ENCODE data around the gene GGT1.
"Not testable (repeated sequence)": the region's sequence is repeated elsewhere in the genome, so short reads cannot be mapped to it uniquely, and the experiment has no call there.

Gene GGT1

DNA sequence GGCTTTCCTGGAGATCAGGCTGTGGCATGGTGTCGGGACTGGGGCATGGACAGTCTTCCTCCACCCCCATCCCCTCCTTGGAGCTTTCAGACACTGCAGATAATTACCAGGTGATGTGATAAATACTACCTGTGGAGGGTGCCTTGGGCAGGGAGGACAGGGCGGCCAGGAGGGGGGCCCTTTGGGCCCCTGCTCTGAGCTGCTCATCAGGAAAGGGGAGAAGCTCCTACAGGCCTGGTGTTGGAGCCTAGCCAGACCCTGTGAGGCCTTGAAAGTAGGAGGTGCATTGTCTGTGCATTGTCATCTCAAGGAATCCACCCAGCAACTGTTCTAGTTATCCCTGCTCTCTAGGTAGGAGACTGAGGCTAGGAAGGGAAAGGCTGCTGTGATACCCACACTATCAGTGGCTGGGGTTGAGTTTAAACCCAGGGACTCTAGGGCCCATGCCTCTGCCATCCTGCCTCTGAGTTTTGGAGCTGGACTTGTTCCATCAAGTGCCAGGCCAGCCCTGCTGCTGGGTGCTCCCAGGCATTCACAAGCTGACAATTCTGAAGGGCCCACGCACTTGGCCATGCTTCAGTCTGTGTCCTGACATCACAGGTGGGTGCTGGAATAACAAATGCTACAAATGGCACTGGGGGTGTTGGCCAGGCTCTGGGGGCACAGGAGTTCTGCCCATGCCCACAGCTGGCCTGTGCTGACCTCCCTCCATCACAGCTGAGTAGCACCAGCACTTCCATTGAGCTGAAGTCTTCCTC, 2.9 kb upstream of the GGT1 start:
- DNase-seq (ENCODE audit: low spot score): not testable (repeated sequence)

DNA sequence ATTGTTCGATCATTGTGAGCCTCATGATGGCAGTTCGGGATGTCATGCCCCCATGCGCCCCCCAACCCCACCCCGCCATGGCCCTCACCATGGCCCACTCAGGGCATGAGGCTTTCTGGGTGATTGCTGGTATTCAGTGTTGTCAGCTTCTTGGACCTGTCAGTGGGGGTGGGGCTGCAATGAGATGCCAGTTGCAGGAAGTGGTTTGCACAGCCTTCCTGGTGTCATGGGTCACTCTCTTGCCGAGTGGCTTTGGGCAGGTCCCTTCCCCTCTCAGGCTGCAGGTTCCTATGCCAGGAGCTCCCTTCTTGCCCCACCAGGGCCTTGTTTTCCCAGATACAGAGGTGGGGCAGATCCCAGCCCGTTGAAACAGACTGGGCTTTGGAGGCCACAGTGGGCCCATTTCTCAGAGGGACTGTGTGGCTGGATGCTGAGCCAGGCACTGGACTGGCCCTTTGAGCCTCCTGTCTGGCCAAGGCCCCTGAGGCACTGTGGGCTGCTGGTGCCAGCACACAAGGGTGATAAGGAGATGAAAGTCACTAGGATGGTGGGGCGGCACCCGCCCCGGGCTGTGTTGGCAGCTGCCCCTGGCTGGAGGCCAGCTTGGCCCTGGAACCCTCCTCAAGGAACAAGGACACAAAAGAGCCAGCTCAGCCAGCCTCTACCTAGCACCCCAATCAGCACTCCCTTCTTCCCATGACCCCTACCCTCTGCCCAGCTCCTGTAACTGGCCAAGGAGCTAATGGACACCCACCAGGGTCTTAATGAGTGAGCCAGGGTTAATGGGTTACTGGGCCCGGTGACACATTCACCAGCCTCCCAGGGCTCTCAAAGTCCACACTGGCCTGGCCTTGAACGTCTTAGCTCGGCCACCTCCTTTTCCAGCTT, 1.5 kb upstream of the GGT1 start:
- no peak for DNase-seq (ENCODE audit: low spot score)

DNA sequence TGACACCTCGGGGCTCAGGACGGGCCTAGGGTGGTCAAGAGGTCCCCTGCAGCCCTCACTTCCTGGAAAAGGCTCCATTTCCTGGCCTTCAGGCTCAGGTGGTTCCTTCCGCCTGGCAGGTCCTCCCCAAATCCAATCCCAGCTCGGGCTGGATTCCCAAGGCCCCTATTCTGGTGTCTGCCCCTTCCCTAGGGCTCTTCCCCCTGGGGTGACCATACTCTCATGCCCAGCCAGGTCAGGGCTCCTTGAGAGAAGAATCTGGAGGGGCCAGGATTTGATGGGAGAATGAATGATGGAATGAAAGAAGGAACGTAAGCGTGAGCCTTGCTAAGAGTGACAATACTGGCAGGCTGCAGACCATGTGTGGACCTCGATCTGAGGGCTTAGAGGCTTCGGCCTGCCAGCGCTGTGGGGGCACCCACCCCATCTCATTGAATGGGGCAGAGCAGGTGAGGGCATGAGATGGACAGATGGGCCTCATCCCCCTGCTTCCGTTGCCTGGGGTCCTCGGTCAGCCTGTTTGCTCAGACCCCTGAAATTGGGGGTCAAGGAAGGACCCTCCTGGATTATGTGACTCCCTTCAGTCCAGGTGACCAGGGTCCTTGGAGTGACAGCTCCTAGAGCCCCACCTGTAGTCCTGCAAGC, 766 bp upstream of the GGT1 start:
- DNase-seq (ENCODE audit: low spot score): not testable (repeated sequence)

DNA sequence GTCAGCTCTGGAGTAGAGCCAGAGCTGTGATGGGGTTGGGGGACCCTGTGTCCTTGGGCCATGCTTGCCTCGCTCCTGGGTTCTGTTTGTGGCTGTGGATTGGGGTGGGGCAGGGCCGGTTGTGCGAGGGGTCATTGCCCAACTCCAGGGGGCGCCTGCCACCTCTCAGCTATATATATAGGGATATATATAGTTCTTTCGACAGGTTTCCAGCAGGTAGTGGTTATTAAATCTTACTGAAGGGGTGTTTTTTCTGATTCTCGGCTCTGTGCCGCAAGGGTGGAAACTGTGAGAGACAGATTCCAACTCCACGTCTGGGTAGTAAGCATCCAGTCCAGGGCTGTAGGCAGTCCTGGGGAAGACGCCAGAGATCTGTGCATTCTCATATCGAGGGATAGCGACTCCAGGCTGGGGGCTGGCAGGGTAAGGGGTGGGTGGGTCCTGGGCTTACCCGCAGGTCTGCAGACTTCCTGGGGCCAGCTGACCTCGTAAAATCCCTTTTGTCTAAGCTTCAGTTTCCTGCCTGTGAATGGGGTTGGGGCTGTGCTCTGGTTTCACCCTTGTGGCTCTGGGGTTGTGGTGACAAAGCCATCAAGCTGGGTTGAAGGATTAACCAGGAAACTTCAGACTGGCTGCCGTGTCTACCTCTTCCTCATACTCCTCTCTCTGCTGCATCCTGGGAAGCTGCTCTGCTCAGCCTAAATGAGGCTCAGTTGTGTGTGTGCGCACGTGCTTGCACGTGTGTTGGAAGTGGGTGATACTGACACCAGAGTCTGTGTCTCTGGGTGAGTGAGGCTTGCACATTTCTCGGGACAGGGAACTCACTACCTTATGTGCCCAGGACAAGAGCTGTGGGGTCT, 1.0 kb downstream of the GGT1 start:
- DNase-seq (ENCODE audit: low spot score): peak; percentile 7

DNA sequence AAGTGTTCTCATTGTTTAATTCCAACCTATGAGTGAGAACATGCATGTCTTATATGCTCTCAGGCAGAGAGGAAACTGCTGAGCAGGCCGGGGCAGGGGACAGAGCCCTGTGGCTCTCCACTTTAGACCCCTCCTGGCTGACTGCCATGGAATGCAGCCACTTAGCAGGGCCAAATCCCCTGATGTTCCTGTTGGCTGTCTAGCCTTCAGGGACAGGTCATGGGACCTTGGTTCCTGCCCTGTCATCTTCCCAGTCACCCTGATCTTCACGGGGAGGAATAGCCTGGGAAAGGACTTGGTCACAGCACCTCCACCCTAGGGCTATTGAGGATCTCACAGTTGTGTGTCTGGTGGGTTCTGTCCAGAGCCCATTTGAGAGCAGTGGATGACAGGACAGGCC, 3.3 kb downstream of the GGT1 start:
- DNase-seq (ENCODE audit: low spot score): not testable (repeated sequence)

DNA sequence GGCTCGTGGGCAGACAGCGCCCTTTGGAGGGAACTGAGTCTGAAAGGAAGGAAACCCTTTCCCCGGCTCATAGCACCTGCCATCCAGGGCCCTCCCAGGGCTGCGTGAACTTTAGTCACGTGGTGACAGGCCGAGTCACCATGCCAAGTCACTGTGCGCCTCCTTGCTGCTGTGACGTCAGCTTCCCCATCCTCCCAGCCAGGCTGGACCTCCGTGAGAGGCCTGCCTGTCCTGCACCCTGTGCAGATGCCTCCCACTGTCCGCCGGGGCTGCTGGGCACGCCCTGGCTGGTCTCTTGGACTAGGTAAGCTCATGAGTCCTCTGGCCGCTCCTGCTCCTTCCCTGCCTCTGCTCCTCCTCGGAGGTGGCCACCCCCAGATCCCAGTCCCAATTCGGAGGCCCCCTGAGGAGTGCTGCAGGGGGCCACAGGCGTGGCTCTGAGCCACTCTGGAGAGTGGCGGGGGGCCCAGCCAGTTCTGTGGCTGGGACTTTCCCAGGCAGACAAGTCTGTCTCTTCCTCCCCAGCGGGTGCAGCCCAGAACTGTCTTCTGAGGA, 4.5 kb downstream of the GGT1 start:
- peak; percentile 67 for DNase-seq (ENCODE audit: low spot score)

DNA sequence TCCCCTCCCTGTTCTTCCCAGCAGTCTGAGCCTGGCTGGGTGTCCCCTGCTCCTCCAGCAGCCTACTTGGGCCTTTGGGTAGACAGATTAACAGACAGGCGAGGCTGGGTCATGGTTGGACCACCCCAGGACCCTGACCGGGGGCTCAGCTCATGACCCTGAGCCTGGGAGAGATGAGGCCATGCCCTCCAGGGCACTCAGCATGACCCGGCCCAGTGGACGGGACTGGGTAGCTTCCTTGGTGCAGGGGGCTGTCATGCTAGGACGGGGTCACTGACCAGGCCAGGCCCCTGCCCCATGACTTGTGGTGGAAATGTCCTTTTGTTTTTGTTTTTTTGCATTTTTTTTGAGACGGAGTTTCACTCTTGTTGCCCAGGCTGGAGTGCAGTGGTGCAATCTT, 5.3 kb downstream of the GGT1 start:
- DNase-seq (ENCODE audit: low spot score): not testable (repeated sequence)

DNA sequence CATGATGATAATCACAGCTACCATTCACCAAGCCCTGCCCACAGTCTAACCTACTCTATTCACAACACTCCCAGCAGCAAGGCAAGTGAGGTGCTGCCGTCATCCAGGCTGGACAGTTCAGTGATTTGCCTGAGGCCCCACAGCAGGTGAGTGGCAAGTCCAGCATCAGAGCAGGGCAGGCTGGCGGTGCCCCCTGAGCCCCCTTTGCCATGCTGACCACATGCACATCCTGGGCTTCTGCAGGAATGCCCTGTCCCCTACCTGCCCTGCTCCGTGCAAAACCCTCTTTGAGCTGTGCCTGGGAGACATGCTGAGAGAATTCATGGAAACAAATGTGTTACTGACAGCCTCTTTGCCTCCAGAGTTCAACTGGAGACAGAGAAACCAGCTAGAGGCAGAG, 6.9 kb downstream of the GGT1 start:
- not testable (repeated sequence) for DNase-seq (ENCODE audit: low spot score)

DNA sequence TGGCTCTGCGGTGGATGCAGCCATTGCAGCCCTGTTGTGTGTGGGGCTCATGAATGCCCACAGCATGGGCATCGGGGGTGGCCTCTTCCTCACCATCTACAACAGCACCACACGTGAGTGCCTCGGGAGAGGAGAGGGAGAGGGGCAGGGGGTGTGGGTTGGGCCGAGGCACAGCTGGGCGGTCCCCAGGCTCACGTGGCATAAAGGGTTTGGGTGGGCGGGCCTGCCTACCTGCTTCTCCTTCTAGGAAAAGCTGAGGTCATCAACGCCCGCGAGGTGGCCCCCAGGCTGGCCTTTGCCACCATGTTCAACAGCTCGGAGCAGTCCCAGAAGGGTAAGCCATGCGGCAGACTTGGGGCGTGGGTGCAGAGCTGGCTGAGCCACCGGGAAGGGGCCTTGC, 11.8 kb downstream of the GGT1 start:
- not testable (repeated sequence) for DNase-seq (ENCODE audit: low spot score)

DNA sequence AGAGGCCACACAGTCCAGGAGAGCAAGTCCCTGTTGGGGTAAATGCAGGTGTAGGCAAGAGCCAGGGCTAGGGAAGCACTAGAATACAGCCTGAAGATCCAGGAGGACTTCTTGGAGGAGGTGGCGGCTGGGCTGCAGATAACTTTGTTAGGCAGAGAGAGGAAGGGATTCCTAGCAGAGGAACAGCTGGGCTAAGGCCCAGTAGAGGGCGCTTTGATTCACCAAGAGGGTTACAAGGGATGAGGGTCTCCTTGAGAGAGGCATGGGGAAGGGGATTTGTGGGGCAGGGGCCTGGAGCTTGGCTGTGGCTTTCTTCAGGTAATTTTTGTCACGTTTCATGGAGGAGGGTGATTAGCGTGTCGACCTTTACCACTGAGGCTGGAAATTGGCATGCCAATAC, 18.3 kb downstream of the GGT1 start:
- DNase-seq (ENCODE audit: low spot score): not testable (repeated sequence)

DNA sequence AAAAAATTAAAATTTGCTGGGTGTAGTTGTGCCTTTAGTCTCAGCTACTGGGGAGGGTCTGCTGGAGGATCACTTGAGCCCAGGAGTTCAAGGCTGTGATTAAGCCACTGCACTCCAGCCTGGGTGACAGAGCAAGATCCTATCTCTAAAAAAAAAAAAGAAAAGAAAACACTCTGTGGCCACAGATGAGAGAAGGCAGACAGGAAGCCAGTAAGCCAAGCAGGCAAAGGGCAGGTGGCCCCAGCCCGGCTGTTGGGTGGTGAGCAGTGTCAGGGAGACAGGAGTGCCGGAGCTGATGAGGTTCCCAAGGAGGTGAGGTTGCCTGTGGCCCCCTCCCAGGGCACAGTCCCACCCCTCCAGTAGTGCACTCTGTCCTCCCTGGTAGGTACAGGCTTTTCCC, 19.6 kb downstream of the GGT1 start:
- not testable (repeated sequence) for DNase-seq (ENCODE audit: low spot score)

DNA sequence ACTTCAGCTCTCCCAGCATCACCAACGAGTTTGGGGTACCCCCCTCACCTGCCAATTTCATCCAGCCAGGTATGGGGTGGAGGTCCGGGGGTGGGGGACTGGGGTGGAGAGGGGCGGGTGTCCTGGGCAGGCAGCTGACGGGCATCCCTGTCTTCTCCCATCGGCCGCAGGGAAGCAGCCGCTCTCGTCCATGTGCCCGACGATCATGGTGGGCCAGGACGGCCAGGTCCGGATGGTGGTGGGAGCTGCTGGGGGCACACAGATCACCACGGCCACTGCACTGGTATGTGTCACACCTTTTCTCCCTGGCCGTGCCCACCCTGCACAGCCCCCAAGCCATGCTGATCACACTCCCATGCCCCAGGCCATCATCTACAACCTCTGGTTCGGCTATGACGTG, 24.9 kb downstream of the GGT1 start:
- DNase-seq (ENCODE audit: low spot score): not testable (repeated sequence)

DNA sequence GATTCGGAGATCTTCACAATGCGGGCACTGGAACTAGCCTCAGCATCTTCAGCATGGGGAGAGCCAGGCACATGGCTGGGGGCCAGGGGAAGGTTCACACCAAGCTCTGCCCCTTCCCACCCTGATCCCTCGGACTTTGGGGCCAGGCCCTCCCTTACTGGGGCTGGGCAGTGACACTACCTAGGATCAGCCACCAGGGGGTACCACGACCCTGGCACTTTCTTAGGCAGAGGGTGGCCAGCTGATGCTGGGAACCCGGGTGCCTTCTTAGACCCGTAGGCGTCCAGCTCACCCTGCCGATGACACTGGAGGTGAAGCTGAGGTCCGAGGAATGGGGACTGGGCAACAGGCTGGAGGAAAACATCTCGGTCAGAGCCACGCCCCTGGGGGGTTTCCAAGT, 26.1 kb downstream of the GGT1 start:
- peak; percentile 10 for DNase-seq (ENCODE audit: low spot score)

DNA sequence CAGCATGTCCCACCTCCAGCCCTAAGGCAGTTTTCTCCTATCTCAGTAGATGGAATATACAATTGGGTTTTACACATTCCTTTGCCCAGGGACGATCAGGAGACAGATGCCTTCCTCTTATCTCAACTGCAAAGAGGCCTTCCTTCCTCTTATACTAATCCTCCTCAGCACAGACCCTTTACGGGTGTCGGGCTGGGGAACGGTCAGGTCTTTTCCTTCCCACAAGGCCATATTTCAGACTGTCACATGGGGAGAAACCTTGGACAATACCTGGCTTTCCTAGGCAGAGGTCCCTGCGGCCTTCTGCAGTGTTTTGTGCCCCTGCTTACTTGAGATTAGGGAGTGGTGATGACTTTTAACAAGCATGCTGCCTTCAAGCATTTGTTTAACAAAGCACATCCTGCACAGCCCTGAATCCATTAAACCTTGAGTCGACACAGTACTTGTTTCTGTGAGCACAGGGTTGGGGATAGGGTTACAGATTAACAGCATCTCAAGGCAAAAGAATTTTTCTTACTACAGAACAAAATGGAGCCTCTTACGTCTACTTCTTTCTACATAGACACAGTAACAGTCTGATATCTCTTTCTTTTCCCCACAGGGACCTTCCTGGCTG, 27.9 kb downstream of the GGT1 start:
- DNase-seq (ENCODE audit: low spot score): not testable (repeated sequence)

DNA sequence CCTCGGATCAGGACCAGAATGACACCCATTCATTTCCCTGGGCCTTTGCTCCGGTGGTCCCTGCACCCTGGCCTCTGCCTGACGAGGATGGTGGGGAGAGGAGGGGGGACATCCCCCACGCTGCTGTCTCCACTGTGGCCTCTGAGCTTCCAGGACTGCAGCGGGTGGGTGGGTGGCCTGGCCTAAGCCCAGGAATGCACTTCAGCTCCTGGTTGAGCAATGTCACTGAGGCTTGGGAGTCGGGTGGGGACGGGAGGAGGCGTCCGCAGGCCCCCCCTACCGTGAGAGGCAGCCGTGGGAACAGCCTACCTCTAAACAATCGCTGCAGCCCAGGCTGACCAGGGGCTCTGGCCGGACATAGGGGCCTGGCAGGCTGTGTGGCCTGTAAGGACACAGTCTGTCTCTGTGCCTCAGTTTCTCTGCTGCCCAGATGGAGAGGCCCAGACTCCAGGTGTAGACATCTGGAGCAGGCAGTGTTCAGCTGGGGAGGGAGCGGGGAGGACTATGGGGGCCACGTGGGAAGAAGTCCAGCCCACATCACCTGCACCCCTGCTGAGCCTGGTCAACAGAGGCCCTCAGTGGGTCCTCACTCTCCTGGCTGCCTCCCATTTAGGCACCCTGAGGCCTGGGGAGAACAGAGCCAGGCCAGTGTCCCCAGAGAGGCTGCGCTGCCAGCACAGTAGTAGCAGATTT, 28.6 kb downstream of the GGT1 start:
- not testable (repeated sequence) for DNase-seq (ENCODE audit: low spot score)

DNA sequence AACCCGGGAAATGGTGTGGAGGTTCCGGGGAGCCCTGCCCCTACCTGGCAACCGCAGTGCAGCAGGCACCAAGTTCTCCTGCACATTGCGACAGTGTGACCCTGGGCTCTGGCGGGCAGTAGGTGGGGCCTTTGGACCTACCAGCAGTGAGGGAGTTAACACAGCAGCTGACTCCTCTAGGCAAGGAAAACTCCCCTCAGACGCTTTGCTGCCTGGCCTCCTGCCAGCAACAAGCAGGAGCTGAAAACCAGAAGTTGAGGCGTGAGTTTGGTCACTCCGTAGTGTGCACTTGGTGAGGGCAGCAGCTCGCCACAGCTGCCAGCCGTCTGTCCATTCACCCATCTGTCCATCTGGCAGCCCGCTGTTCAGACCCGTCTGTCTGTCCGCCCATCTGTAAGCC, 29.6 kb downstream of the GGT1 start:
- DNase-seq (ENCODE audit: low spot score): not testable (repeated sequence)

DNA sequence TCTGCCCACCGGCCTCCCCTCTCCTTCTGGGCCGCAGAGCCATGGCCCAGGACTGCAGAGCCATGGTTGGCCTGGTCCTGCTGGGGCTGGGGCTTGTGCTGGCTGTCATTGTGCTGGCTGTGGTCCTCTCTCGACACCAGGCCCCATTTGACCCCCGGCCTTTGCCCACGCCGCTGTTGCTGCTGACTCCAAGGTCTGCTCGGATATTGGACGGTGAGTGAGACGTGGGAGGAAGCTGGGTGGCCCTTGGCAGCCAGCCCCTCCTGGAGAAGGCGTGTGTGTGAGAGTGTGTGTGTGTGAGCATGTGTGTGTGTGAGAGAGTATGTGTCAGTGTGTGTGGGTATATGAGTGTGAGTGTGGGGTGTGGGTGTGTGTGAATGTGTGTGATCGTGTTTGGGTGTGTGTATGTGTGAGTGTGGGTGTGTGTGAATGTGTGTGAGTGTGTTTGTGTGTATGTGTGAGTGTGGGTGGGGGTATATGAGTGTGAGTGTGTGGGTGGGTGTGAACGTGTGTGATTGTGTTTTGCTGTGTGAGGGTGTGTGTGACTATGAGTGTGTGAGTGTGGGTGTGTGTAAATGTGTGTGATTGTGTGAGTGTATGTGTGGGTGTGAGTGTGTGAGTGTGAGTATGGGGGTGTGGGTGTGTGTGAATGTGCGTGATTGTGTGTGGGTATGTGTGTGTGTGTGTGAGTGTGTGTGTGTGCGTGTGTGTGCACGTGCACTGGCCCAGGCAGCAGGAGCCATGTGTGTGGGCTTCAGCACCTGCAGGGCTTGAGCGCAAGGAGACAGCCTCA, 30.4 kb downstream of the GGT1 start:
- DNase-seq (ENCODE audit: low spot score): not testable (repeated sequence)

DNA sequence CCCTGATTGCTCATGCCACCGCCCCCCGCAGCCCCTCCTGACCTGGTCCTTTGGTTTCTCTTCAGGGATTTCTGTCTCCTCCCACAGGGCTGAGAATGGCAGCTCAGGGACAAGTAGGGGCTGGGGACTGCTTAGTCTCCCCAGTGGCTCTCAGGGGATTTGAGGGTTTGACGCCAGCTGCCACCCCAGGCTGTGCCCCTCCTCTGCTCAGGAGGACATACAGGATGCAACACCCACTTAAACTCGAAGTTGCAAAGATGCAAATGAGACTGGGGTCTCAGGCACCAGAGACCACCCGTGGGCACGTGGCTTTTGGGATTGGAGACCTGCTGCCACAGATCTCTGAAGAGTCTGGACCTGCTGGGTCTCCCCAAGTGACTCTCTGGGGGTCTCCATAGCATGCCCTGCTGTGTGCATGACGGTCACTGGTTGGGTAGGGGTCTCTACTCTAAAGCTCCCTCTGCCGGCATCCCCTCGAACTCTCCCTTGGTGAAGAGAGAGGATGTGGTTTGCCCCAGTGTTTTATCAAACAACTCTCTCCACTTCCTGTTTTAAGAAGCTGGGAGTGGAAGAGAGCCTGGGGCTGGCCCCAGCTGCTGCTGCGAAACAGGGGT, 31.9 kb downstream of the GGT1 start:
- DNase-seq (ENCODE audit: low spot score): peak; percentile 8

DNA sequence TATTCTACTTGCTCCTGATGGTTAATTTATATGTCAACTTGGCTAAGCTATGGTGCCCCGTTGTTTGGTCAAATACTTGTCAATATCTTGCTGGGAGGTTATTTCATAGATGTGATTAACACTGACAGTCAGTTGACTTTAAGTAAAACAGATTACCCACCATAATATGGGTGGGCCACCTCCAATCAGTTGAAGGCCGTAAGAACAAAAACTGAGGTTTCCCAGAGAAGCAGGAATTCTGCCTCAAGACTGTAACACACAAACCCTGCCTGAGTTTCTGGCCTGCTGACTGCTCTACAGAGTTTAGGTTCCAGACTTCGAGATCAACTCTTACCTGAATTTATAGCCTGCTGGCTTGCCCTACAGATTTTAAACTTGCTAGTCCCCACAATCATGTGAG, 33.5 kb downstream of the GGT1 start:
- not testable (repeated sequence) for DNase-seq (ENCODE audit: low spot score)
